HTERT RPE-1 (cell line): Measurements from ENCODE around the gene TBX2.
"Not testable (repeated sequence)": the region's sequence is repeated elsewhere in the genome, so short reads cannot be mapped to it uniquely, and the experiment has no call there.

Source experiments
- in situ Hi-C: fragments of 300-500 bp; cut with MboI; formaldehyde crosslinking; loops from 4 replicates; pipeline ENCODE4 v1.14.3; 2020; ENCODE audit warnings: low sequenced_read_pairs

Gene TBX2

GRCh38 chr17:61427567-61427966 is 27.9 kb downstream of the TBX2 start:
- in situ Hi-C loops = no loop called here

GRCh38 chr17:61429274-61429673 is 29.6 kb downstream of the TBX2 start:
- in situ Hi-C loops = no loop called here

- in situ Hi-C loops = not testable (repeated sequence)
Observed at GRCh38 chr17:61429831-61430230, 30.2 kb downstream of the TBX2 start.

GRCh38 chr17:61431594-61432311 is 32.1 kb downstream of the TBX2 start:
- in situ Hi-C loops = no loop called here

- in situ Hi-C loops = no loop called here
Observed at GRCh38 chr17:61436273-61436672, 36.6 kb downstream of the TBX2 start.

- in situ Hi-C loops = no loop called here
Observed at GRCh38 chr17:61436995-61437704, 37.5 kb downstream of the TBX2 start.

- in situ Hi-C loops = no loop called here
Observed at GRCh38 chr17:61440697-61441096, 41.1 kb downstream of the TBX2 start.

- in situ Hi-C loops = not testable (repeated sequence)
Observed at GRCh38 chr17:61441507-61441906, 41.9 kb downstream of the TBX2 start.

- in situ Hi-C loops = no loop called here
Observed at GRCh38 chr17:61442136-61442775, 42.6 kb downstream of the TBX2 start.

GRCh38 chr17:61442878-61443474 is 43.3 kb downstream of the TBX2 start:
- in situ Hi-C loops = no loop called here

GRCh38 chr17:61443475-61443882 is 43.8 kb downstream of the TBX2 start:
- in situ Hi-C loops = no loop called here

GRCh38 chr17:61444075-61444474 is 44.4 kb downstream of the TBX2 start:
- in situ Hi-C loops = no loop called here

GRCh38 chr17:61444831-61445230 is 45.2 kb downstream of the TBX2 start:
- in situ Hi-C loops = no loop called here

- in situ Hi-C loops = no loop called here
Observed at GRCh38 chr17:61447358-61447757, 47.7 kb downstream of the TBX2 start.

GRCh38 chr17:61448042-61448441 is 48.4 kb downstream of the TBX2 start:
- in situ Hi-C loops = no loop called here

GRCh38 chr17:61449140-61449539 is 49.5 kb downstream of the TBX2 start:
- in situ Hi-C loops = not testable (repeated sequence)

- in situ Hi-C loops = no loop called here
Observed at GRCh38 chr17:61449707-61450640, 50.3 kb downstream of the TBX2 start.

- in situ Hi-C loops = no loop called here
Observed at GRCh38 chr17:61450641-61451537, 51.2 kb downstream of the TBX2 start.

GRCh38 chr17:61451538-61452300 is 52.1 kb downstream of the TBX2 start:
- in situ Hi-C loops = no loop called here
